HCT116 (cell line): Measurements from ENCODE around the gene UBE3B.

Experiments
- CEBPB ChIP-seq: IDR thresholded peaks from 2 replicates; pipeline ENCODE4 v1.6.1; 2012; ENCODE audit warnings: low read depth
- CTCF ChIP-seq, 3 experiments: fragments of 200-600 bp in 1 of 3; sonication (generic) in 1 of 3; IDR thresholded peaks in 2 of 3; conservative IDR thresholded peaks in 1 of 3; 2 replicates each; pipeline ENCODE4 v1.5.1; 2012 to 2017; ENCODE audit warnings: low read depth in 2 of 3, low read length in 2 of 3, antibody characterized with exemption in 1 of 3, borderline replicate concordance in 1 of 3, control low read depth in 1 of 3, mild to moderate bottlenecking in 1 of 3, mixed read lengths in 1 of 3, mixed run types in 1 of 3, moderate library complexity in 1 of 3; ENCODE audit not compliant: insufficient read depth in 1 of 3
- EGR1 ChIP-seq: IDR thresholded peaks from 2 replicates; pipeline ENCODE4 v1.6.1; 2012; ENCODE audit warnings: low read depth
- ELF1 ChIP-seq: IDR thresholded peaks from 2 replicates; pipeline ENCODE4 v1.6.1; 2012; ENCODE audit warnings: low read depth, borderline replicate concordance
- EZH2 ChIP-seq: fragments of 200-600 bp; sonication (generic); IDR thresholded peaks from 2 replicates; pipeline ENCODE4 v1.6.1; 2017; ENCODE audit warnings: antibody characterized with exemption, mixed run types
- POLR2A ChIP-seq: IDR thresholded peaks from 2 replicates; pipeline ENCODE4 v1.7.0; 2011; ENCODE audit warnings: borderline replicate concordance; ENCODE audit not compliant: insufficient read depth, insufficient read length; ENCODE audit errors: extremely low read depth
- POLR2AphosphoS5 ChIP-seq: IDR thresholded peaks from 2 replicates; pipeline ENCODE4 v1.6.1; 2011; ENCODE audit warnings: mild to moderate bottlenecking, low read depth, low read length, moderate library complexity
- TCF7L2 ChIP-seq: IDR thresholded peaks from 2 replicates; pipeline ENCODE4 v1.7.0; 2011; ENCODE audit warnings: borderline replicate concordance, inconsistent platforms; ENCODE audit not compliant: insufficient read depth, insufficient read length; ENCODE audit errors: extremely low read depth
- ZBTB33 ChIP-seq: IDR thresholded peaks from 2 replicates; pipeline ENCODE4 v1.6.1; 2011; ENCODE audit warnings: mild to moderate bottlenecking, low read length, moderate library complexity; ENCODE audit not compliant: insufficient replicate concordance; ENCODE audit errors: extremely low read depth
- TF ChIP-seq, protein P1 (sequence below): IDR thresholded peaks from 2 replicates; pipeline ENCODE4 v1.6.1; 2012

GRCh38 chr12:109553483-109553882, 76.0 kb downstream of the UBE3B start:
- TF ChIP-seq EGR1 (no peak), TCF7L2 (no peak), ELF1 (no peak), EZH2 (no peak), POLR2A (no peak), CTCF (IDR thresholded peaks at IDR 0.05 in 2 of 3, conservative IDR thresholded peaks at IDR 0.05 in 1 of 3; ENCODE audit: borderline replicate concordance in 1 of 3, insufficient read depth in 1 of 3, low read depth in 2 of 3, low read length in 2 of 3) (no peak), ZBTB33 (no peak), CEBPB (no peak), POLR2AphosphoS5 (no peak)
- TF ChIP-seq, protein P1, sequence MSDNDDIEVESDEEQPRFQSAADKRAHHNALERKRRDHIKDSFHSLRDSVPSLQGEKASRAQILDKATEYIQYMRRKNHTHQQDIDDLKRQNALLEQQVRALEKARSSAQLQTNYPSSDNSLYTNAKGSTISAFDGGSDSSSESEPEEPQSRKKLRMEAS, result no peak
